Activated naive CD8-positive, alpha-beta T cell treated with anti-CD3 and anti-CD28 coated beads for 36 hours (primary cell): Measurements from ENCODE around the gene ELL2. TPM values are rescaled to one million over a fixed set of nuclear protein-coding genes. Genes with fewer than 3 reads are reported as not detected.
"Not testable (repeated sequence)": the region's sequence is repeated elsewhere in the genome, so short reads cannot be mapped to it uniquely, and the experiment has no call there.

Source experiments
- DNase-seq: peaks from one replicate; pipeline ENCODE4 v3.0.0; 2021
- H3K27ac Mint-ChIP-seq: one replicate; pipeline ENCODE4 v1.8.0; 2022; ENCODE audit warnings: mild to moderate bottlenecking, moderate library complexity, mixed read lengths
- H3K27me3 Mint-ChIP-seq: one replicate; pipeline ENCODE4 v1.8.0; 2022; ENCODE audit warnings: mild to moderate bottlenecking, mixed read lengths
- H3K36me3 Mint-ChIP-seq: one replicate; pipeline ENCODE4 v1.8.0; 2021; ENCODE audit warnings: mild to moderate bottlenecking, mixed read lengths
- H3K4me1 Mint-ChIP-seq: one replicate; pipeline ENCODE4 v1.8.0; 2021; ENCODE audit warnings: mixed read lengths
- H3K4me3 Mint-ChIP-seq: one replicate; pipeline ENCODE4 v1.8.0; 2022; ENCODE audit warnings: mild to moderate bottlenecking, moderate library complexity, mixed read lengths
- H3K9me3 Mint-ChIP-seq: one replicate; pipeline ENCODE4 v1.8.0; 2022; ENCODE audit warnings: mixed read lengths
- total RNA-seq, 2 experiments: library from RNA; stranded (reverse); gene quantifications; one replicate each; pipeline ENCODE4 v1.2.3, GENCODE V29; 2021

The ELL2 gene
- total RNA-seq, 2 experiments from 2014 or later, result 41.9 to 45.6 TPM

- H3K36me3 Mint-ChIP-seq, result peaks cover 2% of the 10 kb centered on the region
- peaks cover 5% of the 10 kb centered on the region for H3K4me1 Mint-ChIP-seq
- H3K9me3 Mint-ChIP-seq, result no peaks in the 10 kb centered on the region
- no peaks in the 10 kb centered on the region for H3K27me3 Mint-ChIP-seq
- H3K4me3 Mint-ChIP-seq, result no peak overlapping the region
- H3K27ac Mint-ChIP-seq, result no peak overlapping the region
- DNase-seq, result no peak
Measured at GRCh38 chr5:95881833-95882232, 79.8 kb downstream of the ELL2 start.

- Mint-ChIP-seq H3K9me3 (no peaks in the 10 kb centered on the region), H3K27ac (no peak overlapping the region), H3K36me3 (peaks cover 2% of the 10 kb centered on the region), H3K4me3 (no peak overlapping the region), H3K4me1 (peaks cover 5% of the 10 kb centered on the region), H3K27me3 (no peaks in the 10 kb centered on the region)
- no peak for DNase-seq
Measured at GRCh38 chr5:95880081-95880926, 81.3 kb downstream of the ELL2 start.

- Mint-ChIP-seq H3K27me3 (no peaks in the 10 kb centered on the region), H3K27ac (no peak overlapping the region)
Measured at GRCh38 chr5:95879661-95880060, 82.0 kb downstream of the ELL2 start.

GRCh38 chr5:95878417-95879323 is 83.0 kb downstream of the ELL2 start:
- H3K9me3 Mint-ChIP-seq, result no peaks in the 10 kb centered on the region

More at GRCh38 chr5:95879661-95880060, 82.0 kb downstream of the ELL2 start:
- Mint-ChIP-seq H3K4me3 (no peak overlapping the region), H3K36me3 (peaks cover 2% of the 10 kb centered on the region), H3K4me1 (peaks cover 5% of the 10 kb centered on the region), H3K9me3 (no peaks in the 10 kb centered on the region)
- no peak for DNase-seq

GRCh38 chr5:95876782-95877181 is 84.9 kb downstream of the ELL2 start:
- no peaks in the 10 kb centered on the region for H3K27me3 Mint-ChIP-seq
- DNase-seq, result no peak
- no peak overlapping the region for H3K4me3 Mint-ChIP-seq
- no peaks in the 10 kb centered on the region for H3K36me3 Mint-ChIP-seq
- no peaks in the 10 kb centered on the region for H3K9me3 Mint-ChIP-seq
- no peak overlapping the region for H3K27ac Mint-ChIP-seq
- peaks cover 12% of the 10 kb centered on the region for H3K4me1 Mint-ChIP-seq

More at GRCh38 chr5:95878417-95879323, 83.0 kb downstream of the ELL2 start:
- Mint-ChIP-seq H3K36me3 (peaks cover 1% of the 10 kb centered on the region), H3K4me3 (no peak overlapping the region), H3K27me3 (no peaks in the 10 kb centered on the region), H3K27ac (no peak overlapping the region), H3K4me1 (peaks cover 3% of the 10 kb centered on the region)
- DNase-seq, result no peak

- Mint-ChIP-seq H3K4me3 (no peak overlapping the region), H3K36me3 (no peaks in the 10 kb centered on the region), H3K4me1 (peaks cover 32% of the 10 kb centered on the region), H3K9me3 (no peaks in the 10 kb centered on the region), H3K27ac (no peak overlapping the region), H3K27me3 (no peaks in the 10 kb centered on the region)
- no peak for DNase-seq
Measured at GRCh38 chr5:95874246-95874645, 87.4 kb downstream of the ELL2 start.

GRCh38 chr5:95873351-95873750 is 88.3 kb downstream of the ELL2 start:
- DNase-seq, result no peak
- H3K4me1 Mint-ChIP-seq, result peaks cover 40% of the 10 kb centered on the region
- peaks cover 3% of the 10 kb centered on the region for H3K36me3 Mint-ChIP-seq
- H3K9me3 Mint-ChIP-seq, result peaks cover 3% of the 10 kb centered on the region
- H3K27me3 Mint-ChIP-seq, result no peaks in the 10 kb centered on the region
- no peak overlapping the region for H3K4me3 Mint-ChIP-seq
- no peak overlapping the region for H3K27ac Mint-ChIP-seq

- H3K9me3 Mint-ChIP-seq, result peaks cover 7% of the 10 kb centered on the region
- no peak overlapping the region for H3K4me3 Mint-ChIP-seq
- H3K4me1 Mint-ChIP-seq, result peaks cover 43% of the 10 kb centered on the region
- no peaks in the 10 kb centered on the region for H3K27me3 Mint-ChIP-seq
- DNase-seq, result no peak
- peaks cover 6% of the 10 kb centered on the region for H3K36me3 Mint-ChIP-seq
- H3K27ac Mint-ChIP-seq, result no peak overlapping the region
Measured at GRCh38 chr5:95872346-95873268, 89.0 kb downstream of the ELL2 start.

GRCh38 chr5:95871146-95871806 is 90.4 kb downstream of the ELL2 start:
- Mint-ChIP-seq H3K4me3 (peak overlapping the region; percentile 50), H3K27ac (peak overlapping the region; percentile 99), H3K9me3 (peaks cover 8% of the 10 kb centered on the region), H3K36me3 (peaks cover 6% of the 10 kb centered on the region), H3K27me3 (no peaks in the 10 kb centered on the region), H3K4me1 (peaks cover 48% of the 10 kb centered on the region)
- no peak for DNase-seq

GRCh38 chr5:95870105-95870672 is 91.5 kb downstream of the ELL2 start:
- peak overlapping the region; percentile 67 for H3K4me3 Mint-ChIP-seq

GRCh38 chr5:95869173-95869855 is 92.3 kb downstream of the ELL2 start:
- not testable (repeated sequence) for H3K36me3 Mint-ChIP-seq, H3K9me3 Mint-ChIP-seq, H3K27me3 Mint-ChIP-seq
- DNase-seq, result peak; percentile 75
- peak overlapping the region; percentile 22 for H3K4me3 Mint-ChIP-seq
- H3K4me1 Mint-ChIP-seq, result peaks cover 58% of the 10 kb centered on the region
- H3K27ac Mint-ChIP-seq, result peak overlapping the region; percentile 85

More at GRCh38 chr5:95870105-95870672, 91.5 kb downstream of the ELL2 start:
- H3K36me3 Mint-ChIP-seq, result peaks cover 6% of the 10 kb centered on the region
- H3K27me3 Mint-ChIP-seq, result no peaks in the 10 kb centered on the region
- peak; percentile 68 for DNase-seq
- H3K4me1 Mint-ChIP-seq, result peaks cover 52% of the 10 kb centered on the region
- H3K27ac Mint-ChIP-seq, result peak overlapping the region; percentile 99
- H3K9me3 Mint-ChIP-seq, result peaks cover 8% of the 10 kb centered on the region

- H3K4me3 Mint-ChIP-seq, result no peak overlapping the region
- no peak overlapping the region for H3K27ac Mint-ChIP-seq
- peaks cover 6% of the 10 kb centered on the region for H3K36me3 Mint-ChIP-seq
- H3K27me3 Mint-ChIP-seq, result no peaks in the 10 kb centered on the region
- peaks cover 8% of the 10 kb centered on the region for H3K9me3 Mint-ChIP-seq
- H3K4me1 Mint-ChIP-seq, result peaks cover 58% of the 10 kb centered on the region
- DNase-seq, result no peak
Measured at GRCh38 chr5:95868136-95868535, 93.5 kb downstream of the ELL2 start.

GRCh38 chr5:95866435-95867040 is 95.1 kb downstream of the ELL2 start:
- Mint-ChIP-seq H3K27me3 (no peaks in the 10 kb centered on the region), H3K36me3 (peaks cover 6% of the 10 kb centered on the region), H3K4me3 (no peak overlapping the region), H3K4me1 (peaks cover 62% of the 10 kb centered on the region), H3K27ac (no peak overlapping the region), H3K9me3 (peaks cover 8% of the 10 kb centered on the region)
- no peak for DNase-seq
